GM12878 (cell line): Measurements from ENCODE around the gene GRB10. TPM values are rescaled to one million over a fixed set of nuclear protein-coding genes. Genes with fewer than 3 reads are reported as not detected.

Source experiments
- BRCA1 ChIP-seq: IDR thresholded peaks from 2 replicates; pipeline ENCODE4 v1.6.1; 2011; ENCODE audit warnings: low read depth, low read length, improper control_type of control experiment
- CHD4 ChIP-seq: fragments of 200-600 bp; sonication (generic); IDR thresholded peaks from 2 replicates; pipeline ENCODE4 v1.6.1; 2016; ENCODE audit warnings: mild to moderate bottlenecking
- E2F4 ChIP-seq: IDR thresholded peaks from 2 replicates; pipeline ENCODE4 v1.6.1; 2012; ENCODE audit warnings: low read depth, low read length, improper control_type of control experiment
- E2F8 ChIP-seq: fragments of 450-650 bp; IDR thresholded peaks from 2 replicates; pipeline ENCODE4 v1.6.1; 2018; ENCODE audit warnings: mild to moderate bottlenecking, low read depth, moderate library complexity; ENCODE audit not compliant: partially characterized antibody
- ESRRA ChIP-seq: IDR thresholded peaks from 2 replicates; pipeline ENCODE4 v1.6.1; 2012; ENCODE audit warnings: mild to moderate bottlenecking, low read length, improper control_type of control experiment
- MAX ChIP-seq: IDR thresholded peaks from 2 replicates; pipeline ENCODE4 v1.6.1; 2012; ENCODE audit warnings: low read depth, low read length, improper control_type of control experiment
- PAX8 ChIP-seq: fragments of 450-650 bp; IDR thresholded peaks from 2 replicates; pipeline ENCODE4 v1.6.1; 2017; ENCODE audit warnings: mild to moderate bottlenecking, moderate library complexity
- PKNOX1 ChIP-seq: fragments of 450-650 bp; IDR thresholded peaks from 2 replicates; pipeline ENCODE4 v1.6.1; 2016; ENCODE audit warnings: mild to moderate bottlenecking
- SKIL ChIP-seq: fragments of 450-650 bp; IDR thresholded peaks from 2 replicates; pipeline ENCODE4 v1.6.1; 2017; ENCODE audit warnings: mild to moderate bottlenecking, low read depth, inconsistent platforms; ENCODE audit not compliant: poor library complexity, severe bottlenecking
- TCF7 ChIP-seq: IDR thresholded peaks from 2 replicates; pipeline ENCODE4 v1.6.1; 2014; ENCODE audit warnings: antibody characterized with exemption, borderline replicate concordance
- YBX1 ChIP-seq: fragments of 450-650 bp; IDR thresholded peaks from 2 replicates; pipeline ENCODE4 v1.6.1; 2016; ENCODE audit warnings: antibody characterized with exemption
- polyA plus RNA-seq, 11 experiments: library from polyadenylated mRNA; depleted of rRNA in 4 of 11; unstranded in 6 of 11; stranded (reverse) in 5 of 11; fragments of >200 nt; fragmentation: Nextera tagmentation in 4 of 11; fragmentation: Illumina TruSeq in 1 of 11; extraction: Ambion mirVana in 4 of 11; extraction: Trizol in 1 of 11; gene quantifications; 1 replicate in 1 of 11; 2 replicates in 10 of 11; pipeline versions ENCODE4 v1.2.1 to v1.2.3, GENCODE V29; 2011 to 2016; ENCODE audit warnings: inconsistent platforms in 2 of 11, missing spikeins in 2 of 11, low read depth in 1 of 11
- total RNA-seq, 4 experiments: library from RNA; depleted of rRNA in 3 of 4; stranded (reverse); fragments of >200 nt in 3 of 4; fragmentation: Illumina TruSeq in 1 of 4; extraction: Trizol in 1 of 4; gene quantifications; 2 replicates each; pipeline versions ENCODE4 v1.2.1 to v1.2.3, GENCODE V29; 2013 to 2021

The GRB10 gene
- total and polyA plus RNA-seq, 10 of the 15 experiments (the other 5 are each of a cell fraction or from before 2014, with no cell fraction given), result 0.04 to 0.33 TPM; not detected in 8

GRCh38 chr7:50650057-50650664, 132.5 kb downstream of the GRB10 start (continued):
- TF ChIP-seq E2F4, result no peak
- TF ChIP-seq MAX, result no peak
- no peak for TF ChIP-seq YBX1
- TF ChIP-seq E2F8, result no peak
- TF ChIP-seq SKIL, result no peak
- TF ChIP-seq ESRRA, result no peak
- TF ChIP-seq BRCA1, result no peak
- no peak for TF ChIP-seq PKNOX1
- no peak for TF ChIP-seq CHD4
- no peak for TF ChIP-seq TCF7
- TF ChIP-seq PAX8, result no peak
